Measurements from ENCODE around the gene CD82.
A peak's percentile ranks its signal among the peaks of the same experiment; 100 is the strongest.

The CD82 gene

DNA sequence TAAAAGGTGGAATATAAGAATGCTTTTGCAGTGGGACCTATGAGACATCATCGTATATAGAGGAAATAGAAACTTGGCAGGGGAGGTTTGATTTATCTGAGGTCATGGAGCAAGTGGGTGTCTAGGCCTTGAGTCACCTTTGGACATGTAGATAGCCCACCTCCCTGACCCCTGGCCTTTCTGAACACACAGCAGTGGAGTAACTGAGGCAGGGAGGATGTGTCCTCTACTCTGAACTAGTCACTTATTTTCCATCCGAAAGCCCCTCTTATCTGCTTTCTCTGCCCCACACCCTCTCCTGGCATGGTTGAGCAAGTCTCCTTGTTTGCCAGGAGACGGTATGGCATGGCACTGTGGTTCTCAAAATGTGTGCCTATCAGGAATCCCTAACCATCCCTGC, 7.9 kb downstream of the CD82 start:
- ATAC-seq: no peak
- TF ChIP-seq ZC3H10 (CRISPR knock-in tag; IDR thresholded peaks at IDR 0.05): no peak
- TF ChIP-seq ZFP30 (CRISPR knock-in tag; IDR thresholded peaks at IDR 0.05): no peak
- no peak for TF ChIP-seq ISL1 (CRISPR knock-in tag; IDR thresholded peaks at IDR 0.05)
- no peak for TF ChIP-seq ZNF565 (CRISPR knock-in tag; conservative IDR thresholded peaks at IDR 0.05; ENCODE audit: low read depth)
- no peak for TF ChIP-seq POU6F1 (CRISPR knock-in tag; IDR thresholded peaks at IDR 0.05; ENCODE audit: borderline replicate concordance, low read depth)
- TF ChIP-seq CSDC2 (CRISPR knock-in tag; IDR thresholded peaks at IDR 0.05): no peak
- TF ChIP-seq CSRNP3 (CRISPR knock-in tag; IDR thresholded peaks at IDR 0.05): no peak
- no peak for TF ChIP-seq TOX (CRISPR knock-in tag; IDR thresholded peaks at IDR 0.05; ENCODE audit: borderline replicate concordance)
- no peak for TF ChIP-seq BACH2 (CRISPR knock-in tag; IDR thresholded peaks at IDR 0.05; ENCODE audit: borderline replicate concordance)
- no peak for TF ChIP-seq PPARA (CRISPR knock-in tag; IDR thresholded peaks at IDR 0.05; ENCODE audit: borderline replicate concordance)
- no peak for TF ChIP-seq ESRRG (CRISPR knock-in tag; IDR thresholded peaks at IDR 0.05)
- TF ChIP-seq ZNF70 (CRISPR knock-in tag; IDR thresholded peaks at IDR 0.05): no peak
- no peak for TF ChIP-seq GLIS3 (CRISPR knock-in tag; IDR thresholded peaks at IDR 0.05)
- TF ChIP-seq ZNF8 (CRISPR knock-in tag; IDR thresholded peaks at IDR 0.05): no peak
- no peak for TF ChIP-seq TCF4 (CRISPR knock-in tag; IDR thresholded peaks at IDR 0.05; ENCODE audit: borderline replicate concordance)
- no peak for TF ChIP-seq ZFP3 (CRISPR knock-in tag; IDR thresholded peaks at IDR 0.05)
- TF ChIP-seq OSR1 (CRISPR knock-in tag; IDR thresholded peaks at IDR 0.05): no peak
- TF ChIP-seq CREB5 (CRISPR knock-in tag; IDR thresholded peaks at IDR 0.05; ENCODE audit: low read depth): no peak
- TF ChIP-seq ARNTL (CRISPR knock-in tag; IDR thresholded peaks at IDR 0.05; ENCODE audit: borderline replicate concordance, low read depth): no peak
- TF ChIP-seq RARB (CRISPR knock-in tag; IDR thresholded peaks at IDR 0.05): no peak

DNA sequence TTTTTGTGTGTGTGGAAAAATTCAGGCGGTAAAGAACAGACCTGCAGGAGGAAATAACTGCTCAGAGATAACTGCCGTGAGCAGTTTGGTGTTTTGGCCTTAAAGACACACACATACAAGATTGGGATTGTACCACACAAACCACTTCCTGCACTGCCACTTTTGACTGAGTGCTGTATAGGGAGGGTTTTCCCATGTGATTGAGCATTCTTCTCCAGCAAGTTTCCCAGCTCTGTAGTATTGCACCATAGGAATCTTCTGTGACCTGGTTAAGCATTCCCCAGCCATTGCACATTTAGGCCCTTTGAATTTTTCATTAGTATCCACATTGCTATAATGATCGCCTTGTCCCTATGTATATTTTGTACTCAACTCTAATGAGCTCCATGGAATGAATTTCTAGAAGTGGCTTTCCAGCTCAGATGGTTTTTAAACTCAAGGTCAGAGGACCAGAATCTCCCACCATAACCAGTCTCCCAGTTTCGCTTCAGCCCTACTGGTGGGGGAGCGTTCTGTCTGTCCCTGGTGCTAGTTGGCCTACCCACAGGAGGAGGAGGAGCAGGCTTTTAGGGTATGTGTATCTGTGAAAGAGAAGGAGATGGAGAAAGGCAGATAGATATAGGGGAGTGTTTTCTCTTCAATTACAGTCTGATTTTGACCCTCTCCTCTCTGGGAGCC, 9.3 kb downstream of the CD82 start:
- no peak for TF ChIP-seq PPARA (CRISPR knock-in tag; IDR thresholded peaks at IDR 0.05; ENCODE audit: borderline replicate concordance)
- no peak for TF ChIP-seq ISL1 (CRISPR knock-in tag; IDR thresholded peaks at IDR 0.05)
- TF ChIP-seq, protein P1, sequence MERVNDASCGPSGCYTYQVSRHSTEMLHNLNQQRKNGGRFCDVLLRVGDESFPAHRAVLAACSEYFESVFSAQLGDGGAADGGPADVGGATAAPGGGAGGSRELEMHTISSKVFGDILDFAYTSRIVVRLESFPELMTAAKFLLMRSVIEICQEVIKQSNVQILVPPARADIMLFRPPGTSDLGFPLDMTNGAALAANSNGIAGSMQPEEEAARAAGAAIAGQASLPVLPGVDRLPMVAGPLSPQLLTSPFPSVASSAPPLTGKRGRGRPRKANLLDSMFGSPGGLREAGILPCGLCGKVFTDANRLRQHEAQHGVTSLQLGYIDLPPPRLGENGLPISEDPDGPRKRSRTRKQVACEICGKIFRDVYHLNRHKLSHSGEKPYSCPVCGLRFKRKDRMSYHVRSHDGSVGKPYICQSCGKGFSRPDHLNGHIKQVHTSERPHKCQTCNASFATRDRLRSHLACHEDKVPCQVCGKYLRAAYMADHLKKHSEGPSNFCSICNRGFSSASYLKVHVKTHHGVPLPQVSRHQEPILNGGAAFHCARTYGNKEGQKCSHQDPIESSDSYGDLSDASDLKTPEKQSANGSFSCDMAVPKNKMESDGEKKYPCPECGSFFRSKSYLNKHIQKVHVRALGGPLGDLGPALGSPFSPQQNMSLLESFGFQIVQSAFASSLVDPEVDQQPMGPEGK (CRISPR knock-in tag; IDR thresholded peaks at IDR 0.05; ENCODE audit: borderline replicate concordance): no peak
- TF ChIP-seq, protein P2, sequence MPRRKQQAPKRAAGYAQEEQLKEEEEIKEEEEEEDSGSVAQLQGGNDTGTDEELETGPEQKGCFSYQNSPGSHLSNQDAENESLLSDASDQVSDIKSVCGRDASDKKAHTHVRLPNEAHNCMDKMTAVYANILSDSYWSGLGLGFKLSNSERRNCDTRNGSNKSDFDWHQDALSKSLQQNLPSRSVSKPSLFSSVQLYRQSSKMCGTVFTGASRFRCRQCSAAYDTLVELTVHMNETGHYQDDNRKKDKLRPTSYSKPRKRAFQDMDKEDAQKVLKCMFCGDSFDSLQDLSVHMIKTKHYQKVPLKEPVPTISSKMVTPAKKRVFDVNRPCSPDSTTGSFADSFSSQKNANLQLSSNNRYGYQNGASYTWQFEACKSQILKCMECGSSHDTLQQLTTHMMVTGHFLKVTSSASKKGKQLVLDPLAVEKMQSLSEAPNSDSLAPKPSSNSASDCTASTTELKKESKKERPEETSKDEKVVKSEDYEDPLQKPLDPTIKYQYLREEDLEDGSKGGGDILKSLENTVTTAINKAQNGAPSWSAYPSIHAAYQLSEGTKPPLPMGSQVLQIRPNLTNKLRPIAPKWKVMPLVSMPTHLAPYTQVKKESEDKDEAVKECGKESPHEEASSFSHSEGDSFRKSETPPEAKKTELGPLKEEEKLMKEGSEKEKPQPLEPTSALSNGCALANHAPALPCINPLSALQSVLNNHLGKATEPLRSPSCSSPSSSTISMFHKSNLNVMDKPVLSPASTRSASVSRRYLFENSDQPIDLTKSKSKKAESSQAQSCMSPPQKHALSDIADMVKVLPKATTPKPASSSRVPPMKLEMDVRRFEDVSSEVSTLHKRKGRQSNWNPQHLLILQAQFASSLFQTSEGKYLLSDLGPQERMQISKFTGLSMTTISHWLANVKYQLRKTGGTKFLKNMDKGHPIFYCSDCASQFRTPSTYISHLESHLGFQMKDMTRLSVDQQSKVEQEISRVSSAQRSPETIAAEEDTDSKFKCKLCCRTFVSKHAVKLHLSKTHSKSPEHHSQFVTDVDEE (CRISPR knock-in tag; IDR thresholded peaks at IDR 0.05): no peak
- no peak for TF ChIP-seq ZNF70 (CRISPR knock-in tag; IDR thresholded peaks at IDR 0.05)
- no peak for TF ChIP-seq CREB5 (CRISPR knock-in tag; IDR thresholded peaks at IDR 0.05; ENCODE audit: low read depth)
- no peak for TF ChIP-seq OSR1 (CRISPR knock-in tag; IDR thresholded peaks at IDR 0.05)
- no peak for TF ChIP-seq ZFP30 (CRISPR knock-in tag; IDR thresholded peaks at IDR 0.05)
- TF ChIP-seq GLIS3 (CRISPR knock-in tag; IDR thresholded peaks at IDR 0.05): no peak
- no peak for TF ChIP-seq SNAI2 (CRISPR knock-in tag; IDR thresholded peaks at IDR 0.05)
- TF ChIP-seq BACH2 (CRISPR knock-in tag; IDR thresholded peaks at IDR 0.05; ENCODE audit: borderline replicate concordance): no peak
- no peak for TF ChIP-seq TOX (CRISPR knock-in tag; IDR thresholded peaks at IDR 0.05; ENCODE audit: borderline replicate concordance)
- no peak for TF ChIP-seq POU6F1 (CRISPR knock-in tag; IDR thresholded peaks at IDR 0.05; ENCODE audit: borderline replicate concordance, low read depth)
- peak; percentile 59 for ATAC-seq

Measured in SK-N-SH treated with all-trans-retinoic acid at 6 μM for 48 hours (cell line).